ENCODE results near the gene CPEB2.

- TF ChIP-seq POLR2AphosphoS5 (IDR thresholded peaks at IDR 0.05; ENCODE audit: low read depth, low read length) (no peak), CTCF (IDR thresholded peaks at IDR 0.05; ENCODE audit: control extremely low read depth in 1 of 3, insufficient read depth in 1 of 3, low read depth in 1 of 3, low read length in 3 of 3) (no peak), CEBPB (IDR thresholded peaks at IDR 0.05; ENCODE audit: low read depth, low read length) (no peak), CHD2 (IDR thresholded peaks at IDR 0.05; ENCODE audit: low read length) (no peak), EGR1 (IDR thresholded peaks at IDR 0.05; ENCODE audit: borderline replicate concordance, low read depth, low read length) (no peak), PHF8 (conservative IDR thresholded peaks at IDR 0.05; ENCODE audit: low read depth, low read length) (no peak), BRCA1 (IDR thresholded peaks at IDR 0.05; ENCODE audit: low read depth, low read length) (no peak), GABPA (IDR thresholded peaks at IDR 0.05; ENCODE audit: borderline replicate concordance, insufficient read depth, low read length) (no peak), JUND (IDR thresholded peaks at IDR 0.05; ENCODE audit: low read length) (no peak)
Measured at GRCh38 chr4:14994242-14994641, 8.0 kb upstream of the CPEB2 start.

All from H1 (cell line).